ENCODE measurements around the gene KIAA0232.

DNA sequence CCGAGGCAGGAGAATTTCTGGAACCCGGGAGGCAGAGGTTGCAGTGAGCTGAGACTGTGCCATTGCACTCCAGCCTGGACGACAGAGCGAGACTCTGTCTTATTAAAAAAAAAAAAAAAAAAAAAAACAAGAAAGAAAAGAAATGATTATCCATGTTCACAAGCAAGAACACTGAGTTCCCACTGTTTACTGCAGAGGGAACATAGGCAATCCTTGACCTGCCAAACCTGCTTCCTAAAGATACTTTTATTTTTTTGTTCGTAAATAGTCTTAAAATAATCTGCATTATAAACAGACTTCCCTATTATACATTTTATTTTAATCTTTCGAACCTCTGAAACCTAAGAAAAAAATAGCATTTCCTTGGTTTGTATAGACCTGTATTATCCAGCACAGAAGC is 76.5 kb downstream of the KIAA0232 start:
- TF ChIP-seq POLR2A (IDR thresholded peaks at IDR 0.05; ENCODE audit: low read depth): no peak
- TF ChIP-seq, protein P1, sequence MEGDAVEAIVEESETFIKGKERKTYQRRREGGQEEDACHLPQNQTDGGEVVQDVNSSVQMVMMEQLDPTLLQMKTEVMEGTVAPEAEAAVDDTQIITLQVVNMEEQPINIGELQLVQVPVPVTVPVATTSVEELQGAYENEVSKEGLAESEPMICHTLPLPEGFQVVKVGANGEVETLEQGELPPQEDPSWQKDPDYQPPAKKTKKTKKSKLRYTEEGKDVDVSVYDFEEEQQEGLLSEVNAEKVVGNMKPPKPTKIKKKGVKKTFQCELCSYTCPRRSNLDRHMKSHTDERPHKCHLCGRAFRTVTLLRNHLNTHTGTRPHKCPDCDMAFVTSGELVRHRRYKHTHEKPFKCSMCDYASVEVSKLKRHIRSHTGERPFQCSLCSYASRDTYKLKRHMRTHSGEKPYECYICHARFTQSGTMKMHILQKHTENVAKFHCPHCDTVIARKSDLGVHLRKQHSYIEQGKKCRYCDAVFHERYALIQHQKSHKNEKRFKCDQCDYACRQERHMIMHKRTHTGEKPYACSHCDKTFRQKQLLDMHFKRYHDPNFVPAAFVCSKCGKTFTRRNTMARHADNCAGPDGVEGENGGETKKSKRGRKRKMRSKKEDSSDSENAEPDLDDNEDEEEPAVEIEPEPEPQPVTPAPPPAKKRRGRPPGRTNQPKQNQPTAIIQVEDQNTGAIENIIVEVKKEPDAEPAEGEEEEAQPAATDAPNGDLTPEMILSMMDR (IDR thresholded peaks at IDR 0.05): no peak
- no peak for TF ChIP-seq POLR2AphosphoS5 (IDR thresholded peaks at IDR 0.05)

Data from esophagus muscularis mucosa (tissue), 3 donors.